ENCODE results near the gene SGMS2. TPM values are rescaled to one million over a fixed set of nuclear protein-coding genes. Genes with fewer than 3 reads are reported as not detected.

The SGMS2 gene
- total RNA-seq, 1 experiment from 2014 or later, result 0.72 TPM

DNA sequence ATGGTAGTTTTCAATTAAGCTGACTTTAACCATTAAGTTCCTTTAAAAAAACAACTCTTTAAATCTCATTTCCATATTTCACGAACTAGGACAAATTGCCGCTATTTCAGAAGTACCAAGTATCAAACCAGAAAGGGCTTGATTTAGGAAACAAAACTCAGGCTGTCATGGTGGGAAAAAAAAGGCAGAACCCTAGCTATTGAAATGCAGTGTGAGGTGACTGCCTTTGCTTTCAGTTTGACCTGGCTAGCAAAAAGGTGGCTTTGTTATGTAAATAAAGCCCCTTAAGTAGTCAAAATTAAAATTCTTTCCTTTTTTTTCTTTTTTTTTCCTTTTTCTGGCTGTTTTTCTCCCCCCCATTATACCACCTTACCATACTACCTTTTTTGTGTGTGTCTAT lies 66.0 kb downstream of the SGMS2 start:
- H3K9me3 Mint-ChIP-seq, result peaks cover 49% of the 10 kb centered on the region

DNA sequence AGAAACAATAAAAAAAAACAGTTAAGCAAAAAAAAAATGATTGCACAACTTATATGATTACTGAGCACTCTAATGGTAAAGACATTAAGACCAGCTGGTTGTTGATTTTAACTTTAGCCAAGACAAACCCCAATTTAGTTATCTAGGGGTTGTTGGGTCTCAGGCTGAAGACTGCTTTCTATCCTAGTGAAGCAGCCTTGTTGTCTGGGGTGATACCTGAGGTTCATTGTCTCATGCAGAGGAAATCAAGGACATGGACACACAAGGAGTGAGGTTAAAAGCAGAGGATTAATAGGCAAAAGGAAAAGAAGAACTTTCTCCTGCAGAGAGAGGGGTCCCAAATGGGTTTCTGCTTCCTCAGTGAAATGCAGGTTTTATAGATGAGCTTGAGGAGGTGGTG lies 66.6 kb downstream of the SGMS2 start:
- CTCF ChIA-PET, result no interaction called here
- POLR2A ChIA-PET, result interaction anchor here (0.7 to 1.0 kb wide), 2 partner anchors 156 to 669 kb away, joined by 3 read pairs; no protein-coding TSS in a partner anchor
- Mint-ChIP-seq H3K27ac (peak overlapping the region; percentile 94), H3K36me3 (peaks cover 62% of the 10 kb centered on the region), H3K4me1 (peaks cover 35% of the 10 kb centered on the region), H3K9me3 (peaks cover 49% of the 10 kb centered on the region), H3K27me3 (ENCODE audit: low read depth) (no peaks in the 10 kb centered on the region; the same call in none of the 2 replicates), H3K4me3 (no peak overlapping the region)
- DNase-seq (ENCODE audit: low spot score), result no peak
- TF ChIP-seq JUN (CRISPR knock-in tag; IDR thresholded peaks at IDR 0.05) (no peak), ZNF281 (CRISPR knock-in tag; IDR thresholded peaks at IDR 0.05) (no peak), ZNF423 (CRISPR knock-in tag; IDR thresholded peaks at IDR 0.05) (no peak), GABPB1 (CRISPR knock-in tag; IDR thresholded peaks at IDR 0.05) (no peak), FOXP1 (CRISPR knock-in tag; IDR thresholded peaks at IDR 0.05; ENCODE audit: borderline replicate concordance) (no peak), ZNF512 (CRISPR knock-in tag; IDR thresholded peaks at IDR 0.05; ENCODE audit: borderline replicate concordance) (no peak), PRRX2 (CRISPR knock-in tag; IDR thresholded peaks at IDR 0.05) (no peak), E2F1 (CRISPR knock-in tag; IDR thresholded peaks at IDR 0.05) (no peak)
- TF ChIP-seq, protein P1, sequence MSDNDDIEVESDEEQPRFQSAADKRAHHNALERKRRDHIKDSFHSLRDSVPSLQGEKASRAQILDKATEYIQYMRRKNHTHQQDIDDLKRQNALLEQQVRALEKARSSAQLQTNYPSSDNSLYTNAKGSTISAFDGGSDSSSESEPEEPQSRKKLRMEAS (CRISPR knock-in tag; IDR thresholded peaks at IDR 0.05), result no peak
- ATAC-seq, result peak; percentile 59; the same call in 1 of the 2 replicates

More for the DNA sequence above, 66.0 kb downstream of the SGMS2 start:
- DNase-seq (ENCODE audit: low spot score) (no peak), ATAC-seq (peak; percentile 88)
- POLR2A ChIA-PET, result no interaction called here
- H3K27ac Mint-ChIP-seq, result peak overlapping the region; percentile 94
- H3K4me1 Mint-ChIP-seq, result peaks cover 35% of the 10 kb centered on the region
- TF ChIP-seq SMAD3 (CRISPR knock-in tag; IDR thresholded peaks at IDR 0.05; ENCODE audit: borderline replicate concordance) (no peak), ZNF317 (CRISPR knock-in tag; IDR thresholded peaks at IDR 0.05; ENCODE audit: borderline replicate concordance, low read depth) (no peak), AFF4 (CRISPR knock-in tag; IDR thresholded peaks at IDR 0.05; ENCODE audit: borderline replicate concordance) (no peak), TCF7 (CRISPR knock-in tag; IDR thresholded peaks at IDR 0.05; ENCODE audit: low read depth) (no peak), JAZF1 (CRISPR knock-in tag; IDR thresholded peaks at IDR 0.05) (no peak), OVOL2 (CRISPR knock-in tag; IDR thresholded peaks at IDR 0.05; ENCODE audit: borderline replicate concordance) (no peak), SOX15 (CRISPR knock-in tag; IDR thresholded peaks at IDR 0.05) (no peak)
- TF ChIP-seq, protein P2, sequence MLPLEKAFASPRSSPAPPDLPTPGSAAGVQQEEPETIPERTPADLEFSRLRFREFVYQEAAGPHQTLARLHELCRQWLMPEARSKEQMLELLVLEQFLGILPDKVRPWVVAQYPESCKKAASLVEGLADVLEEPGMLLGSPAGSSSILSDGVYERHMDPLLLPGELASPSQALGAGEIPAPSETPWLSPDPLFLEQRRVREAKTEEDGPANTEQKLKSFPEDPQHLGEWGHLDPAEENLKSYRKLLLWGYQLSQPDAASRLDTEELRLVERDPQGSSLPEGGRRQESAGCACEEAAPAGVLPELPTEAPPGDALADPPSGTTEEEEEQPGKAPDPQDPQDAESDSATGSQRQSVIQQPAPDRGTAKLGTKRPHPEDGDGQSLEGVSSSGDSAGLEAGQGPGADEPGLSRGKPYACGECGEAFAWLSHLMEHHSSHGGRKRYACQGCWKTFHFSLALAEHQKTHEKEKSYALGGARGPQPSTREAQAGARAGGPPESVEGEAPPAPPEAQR (CRISPR knock-in tag; IDR thresholded peaks at IDR 0.05), result no peak
- peaks cover 65% of the 10 kb centered on the region for H3K36me3 Mint-ChIP-seq
- H3K4me3 Mint-ChIP-seq, result peak overlapping the region; percentile 18; the same call in 1 of the 2 replicates
- no peaks in the 10 kb centered on the region; the same call in none of the 2 replicates for H3K27me3 Mint-ChIP-seq (ENCODE audit: low read depth)
- CTCF ChIA-PET, result no interaction called here
